Muscle layer of colon (tissue), 2 donors: ENCODE results near the gene APP.
"Not testable (repeated sequence)": the region's sequence is repeated elsewhere in the genome, so short reads cannot be mapped to it uniquely, and the experiment has no call there.

Source experiments
- H3K27ac ChIP-seq: one replicate; pipeline ENCODE4 v1.7.0; 2013; ENCODE audit warnings: low read depth, mild to moderate bottlenecking, low read length, moderate library complexity
- H3K27me3 ChIP-seq, 2 donors: one replicate each; pipeline ENCODE4 v1.7.0; 2013; ENCODE audit warnings: low read length in 2 of 2, mild to moderate bottlenecking in 2 of 2; ENCODE audit not compliant: insufficient read depth in 2 of 2, control insufficient read depth in 1 of 2
- H3K36me3 ChIP-seq: one replicate; pipeline ENCODE4 v1.7.0; 2013; ENCODE audit warnings: mild to moderate bottlenecking, low read length; ENCODE audit not compliant: insufficient read depth
- H3K4me1 ChIP-seq: one replicate; pipeline ENCODE4 v1.7.0; 2013; ENCODE audit warnings: mild to moderate bottlenecking, low read length; ENCODE audit not compliant: insufficient read depth
- H3K4me3 ChIP-seq, 2 donors: one replicate each; pipeline ENCODE4 v1.7.0; 2013; ENCODE audit warnings: low read length in 2 of 2, low read depth in 1 of 2, mild to moderate bottlenecking in 1 of 2, moderate library complexity in 1 of 2
- H3K9ac ChIP-seq: one replicate; pipeline ENCODE4 v1.7.0; 2013; ENCODE audit warnings: low read length
- H3K9me3 ChIP-seq: one replicate; pipeline ENCODE4 v1.7.0; 2013; ENCODE audit warnings: mild to moderate bottlenecking, low read length
- donor health status: abdominal sarcoma.
- donor health status: Adenocarcinoma of cecum.

The APP gene

DNA sequence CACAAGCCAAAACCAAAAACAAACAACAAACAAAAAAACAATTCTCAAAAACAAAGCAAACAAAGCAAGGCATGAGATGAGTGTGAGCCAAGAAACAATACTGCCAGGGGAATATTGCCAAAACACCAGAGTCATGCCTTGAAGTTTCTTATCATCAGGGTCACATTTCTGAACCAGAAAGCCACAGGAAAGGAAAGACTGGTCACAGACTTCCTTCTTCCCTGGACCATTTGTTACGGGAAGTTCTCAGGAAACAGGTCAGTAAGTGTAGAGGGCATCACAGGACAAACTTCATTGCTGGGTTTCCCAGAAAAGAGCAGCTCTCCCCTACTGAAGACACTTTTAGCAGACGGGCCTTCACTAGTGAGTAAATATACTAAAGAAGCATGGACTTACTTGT, 244.6 kb downstream of the APP start:
- Histone ChIP-seq H3K27ac (no peak overlapping the region), H3K9ac (no peak overlapping the region), H3K27me3 (no peaks in the 10 kb centered on the region), H3K9me3 (no peaks in the 10 kb centered on the region), H3K36me3 (no peaks in the 10 kb centered on the region), H3K4me1 (peaks cover 6% of the 10 kb centered on the region), H3K4me3 (no peak overlapping the region)

DNA sequence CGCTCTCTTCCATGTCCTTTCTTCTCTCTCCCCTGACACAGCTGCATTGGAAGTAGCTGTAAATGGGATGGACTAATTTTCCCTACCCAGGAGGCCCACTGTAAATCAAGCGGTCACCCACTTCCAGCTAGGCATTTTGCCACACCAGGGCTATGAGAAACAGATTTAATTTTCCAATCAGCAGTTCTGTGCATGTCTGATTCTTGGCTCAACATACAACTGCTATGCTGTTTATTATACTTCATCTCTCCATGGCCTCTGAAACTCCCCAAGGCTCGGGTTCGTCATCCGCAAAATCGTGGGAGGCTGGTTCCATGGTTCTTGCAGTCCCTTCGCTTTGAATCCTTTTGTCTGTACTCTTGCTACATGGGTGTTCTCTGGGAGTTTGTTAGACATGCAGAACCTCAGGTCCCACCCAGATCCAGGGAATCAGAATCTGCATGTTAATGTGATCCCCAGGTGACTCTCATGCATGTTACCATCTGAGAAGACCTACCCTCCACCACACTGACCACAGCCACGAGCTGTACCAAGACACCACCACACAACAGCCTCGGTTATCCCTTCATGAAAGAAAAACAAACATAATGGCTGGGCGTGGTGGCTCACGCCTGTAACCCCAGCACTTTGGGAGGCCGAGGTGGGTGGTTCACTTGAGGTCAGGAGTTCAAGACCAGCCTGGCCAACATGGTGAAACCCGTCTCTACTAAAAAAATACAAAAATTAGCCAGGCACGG, 245.3 kb downstream of the APP start:
- peaks cover 6% of the 10 kb centered on the region for H3K4me1 ChIP-seq
- H3K27ac ChIP-seq, result no peak overlapping the region
- H3K9me3 ChIP-seq, result no peaks in the 10 kb centered on the region
- no peaks in the 10 kb centered on the region for H3K36me3 ChIP-seq
- H3K27me3 ChIP-seq, result no peaks in the 10 kb centered on the region
- no peak overlapping the region for H3K9ac ChIP-seq
- no peak overlapping the region for H3K4me3 ChIP-seq

DNA sequence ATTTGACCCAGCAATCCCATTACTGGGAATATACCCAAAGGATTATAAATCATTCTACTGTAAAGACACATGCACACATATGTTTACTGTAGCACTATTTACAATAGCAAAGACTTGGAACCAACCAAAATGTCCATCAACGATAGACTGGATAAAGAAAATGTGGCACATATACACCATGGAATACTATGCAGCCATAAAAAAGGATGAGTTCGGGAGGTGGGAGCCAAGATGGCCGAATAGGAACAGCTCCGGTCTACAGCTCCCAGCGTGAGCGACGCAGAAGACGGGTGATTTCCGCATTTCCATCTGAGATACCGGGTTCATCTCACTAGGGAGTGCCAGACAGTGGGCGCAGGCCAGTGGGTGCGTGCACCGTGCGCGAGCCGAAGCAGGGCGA, 252.4 kb downstream of the APP start:
- H3K36me3 ChIP-seq, H3K4me1 ChIP-seq, H3K27ac ChIP-seq, H3K4me3 ChIP-seq, H3K9ac ChIP-seq, H3K27me3 ChIP-seq, H3K9me3 ChIP-seq: not testable (repeated sequence)

DNA sequence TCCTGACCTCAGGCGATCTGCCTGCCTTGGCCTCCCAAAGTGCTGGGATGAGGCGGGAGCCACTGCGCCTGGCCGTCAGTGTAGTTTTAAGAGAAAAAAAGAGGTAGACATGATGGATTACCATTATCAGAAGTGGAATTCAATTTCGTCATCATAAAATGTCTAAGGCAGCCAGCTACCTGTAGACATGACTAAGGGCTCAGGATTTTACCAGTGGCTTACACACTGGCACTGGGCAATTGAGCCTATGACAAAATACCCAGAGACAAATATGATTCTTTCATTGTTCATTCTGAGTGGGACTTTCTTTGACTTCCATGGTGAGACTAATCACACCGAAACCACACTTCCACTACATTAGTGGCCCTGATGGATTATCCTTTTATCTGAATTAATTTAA, 254.3 kb downstream of the APP start:
- Histone ChIP-seq H3K4me3 (no peak overlapping the region), H3K36me3 (no peaks in the 10 kb centered on the region), H3K9me3 (no peaks in the 10 kb centered on the region), H3K27me3 (no peaks in the 10 kb centered on the region), H3K27ac (no peak overlapping the region), H3K4me1 (no peaks in the 10 kb centered on the region), H3K9ac (no peak overlapping the region)

DNA sequence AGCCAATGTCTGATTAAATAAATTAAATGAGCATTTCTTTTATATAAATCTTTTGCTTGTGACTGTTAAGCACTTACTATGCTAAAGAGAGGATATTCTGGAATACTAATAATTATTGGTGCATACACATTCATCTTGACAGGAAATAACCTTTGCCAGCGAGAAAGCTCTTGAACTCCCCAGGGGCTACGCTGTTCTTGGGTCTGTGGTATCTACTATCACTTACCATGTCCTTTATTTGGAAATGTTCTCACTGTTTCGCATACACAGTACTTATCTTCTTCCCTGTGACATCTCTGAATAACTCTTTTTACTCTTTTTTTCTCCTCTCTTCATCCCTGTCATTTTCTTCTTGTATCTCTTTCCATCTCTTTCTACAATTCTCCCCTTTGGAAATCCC, 257.1 kb downstream of the APP start:
- Histone ChIP-seq H3K27ac (no peak overlapping the region), H3K9me3 (no peaks in the 10 kb centered on the region), H3K9ac (no peak overlapping the region), H3K36me3 (no peaks in the 10 kb centered on the region), H3K27me3 (no peaks in the 10 kb centered on the region), H3K4me3 (no peak overlapping the region), H3K4me1 (no peaks in the 10 kb centered on the region)

DNA sequence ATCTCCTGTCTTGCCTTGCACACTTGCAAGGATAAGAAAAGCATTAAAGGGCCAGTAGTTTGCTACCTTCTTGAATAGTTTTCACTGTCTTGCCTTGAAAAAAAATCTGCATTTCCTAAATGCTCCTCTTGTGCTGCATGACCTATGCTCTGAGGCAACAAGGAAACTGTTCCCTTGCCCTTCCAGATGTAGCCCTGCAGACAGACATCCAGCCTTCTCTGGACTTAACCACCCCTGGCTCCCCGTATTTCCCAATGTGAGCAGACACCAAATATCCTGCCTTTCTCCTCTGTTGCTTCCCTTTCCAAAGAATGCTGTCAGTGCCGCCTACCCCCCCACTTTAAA, 258.2 kb downstream of the APP start:
- no peak overlapping the region for H3K9ac ChIP-seq
- no peak overlapping the region for H3K27ac ChIP-seq
- no peaks in the 10 kb centered on the region for H3K9me3 ChIP-seq
- no peaks in the 10 kb centered on the region for H3K36me3 ChIP-seq
- H3K27me3 ChIP-seq, result no peaks in the 10 kb centered on the region
- no peaks in the 10 kb centered on the region for H3K4me1 ChIP-seq
- no peak overlapping the region for H3K4me3 ChIP-seq

DNA sequence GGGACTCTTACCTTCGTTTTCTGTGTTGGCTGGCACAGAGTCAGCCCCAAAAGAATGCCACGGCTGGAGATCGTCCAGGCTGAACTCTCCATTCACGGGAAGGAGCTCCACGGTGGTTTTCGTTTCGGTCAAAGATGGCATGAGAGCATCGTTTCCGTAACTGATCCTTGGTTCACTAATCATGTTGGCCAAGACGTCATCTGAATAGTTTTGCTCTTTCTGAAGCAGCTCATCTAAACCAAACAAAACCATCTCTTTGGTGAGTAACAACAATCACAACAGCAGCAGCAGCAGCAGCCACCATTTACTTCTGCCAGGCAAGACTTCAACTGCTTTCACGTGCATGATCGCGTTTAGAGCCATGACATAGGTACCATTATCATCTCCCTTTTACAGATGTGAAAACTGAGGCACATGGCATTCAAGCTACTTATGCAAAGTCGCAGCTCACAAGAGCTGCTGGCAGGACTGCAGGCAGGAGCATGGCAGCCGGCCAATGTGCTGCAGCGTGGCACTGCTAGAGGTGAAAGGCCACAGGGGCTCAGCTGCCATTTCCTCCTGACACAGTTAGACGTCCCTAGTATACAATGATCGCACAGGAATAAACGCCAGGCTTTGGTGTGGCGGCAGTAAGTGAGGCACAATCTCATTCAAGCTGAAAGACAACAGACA, 258.7 kb downstream of the APP start:
- no peak overlapping the region for H3K27ac ChIP-seq
- H3K4me3 ChIP-seq, result no peak overlapping the region
- H3K9ac ChIP-seq, result no peak overlapping the region
- no peaks in the 10 kb centered on the region for H3K36me3 ChIP-seq
- no peaks in the 10 kb centered on the region for H3K4me1 ChIP-seq
- no peaks in the 10 kb centered on the region for H3K9me3 ChIP-seq
- H3K27me3 ChIP-seq, result no peaks in the 10 kb centered on the region

DNA sequence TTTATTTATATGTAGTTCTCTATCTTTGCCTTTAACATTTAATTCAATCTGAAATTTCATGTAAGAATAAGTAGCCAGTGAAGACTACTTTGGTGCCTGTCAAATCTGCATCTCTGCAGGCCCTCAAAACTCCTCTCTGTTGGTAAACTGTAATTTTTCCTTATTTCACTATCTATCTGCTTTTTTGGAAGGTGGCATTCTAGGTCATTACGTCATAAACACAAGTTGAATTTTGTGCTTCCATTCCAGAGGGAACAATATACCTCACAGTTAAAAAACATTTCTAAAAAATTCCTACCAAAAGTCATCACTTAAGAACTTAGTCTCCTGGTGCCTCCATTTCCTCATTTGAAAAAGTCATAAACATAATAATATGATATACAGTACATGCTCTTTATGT, 259.8 kb downstream of the APP start:
- Histone ChIP-seq H3K4me1 (no peaks in the 10 kb centered on the region), H3K36me3 (no peaks in the 10 kb centered on the region), H3K27me3 (no peaks in the 10 kb centered on the region), H3K27ac (no peak overlapping the region), H3K4me3 (no peak overlapping the region), H3K9me3 (no peaks in the 10 kb centered on the region), H3K9ac (no peak overlapping the region)

DNA sequence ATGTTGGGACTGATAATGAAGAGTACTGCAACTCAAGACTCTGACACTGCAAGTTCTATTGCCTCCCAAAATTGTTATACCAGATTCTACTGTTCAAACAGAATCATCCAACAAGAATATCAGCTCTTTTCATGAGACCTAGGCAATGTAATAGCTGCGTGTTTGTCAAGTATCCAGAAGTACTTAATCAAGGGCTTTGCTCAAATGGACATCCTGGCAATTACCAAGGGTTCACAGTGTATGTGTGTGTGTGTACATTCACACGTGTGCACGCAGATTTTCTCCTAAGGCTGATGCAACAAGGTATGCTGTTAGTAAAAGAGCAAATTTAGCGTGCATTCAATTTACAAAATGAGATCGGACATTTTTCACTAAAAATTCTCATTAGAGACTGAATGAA, 261.2 kb downstream of the APP start:
- H3K4me1 ChIP-seq, result no peaks in the 10 kb centered on the region
- H3K9me3 ChIP-seq, result no peaks in the 10 kb centered on the region
- H3K9ac ChIP-seq, result no peak overlapping the region
- no peak overlapping the region for H3K27ac ChIP-seq
- H3K36me3 ChIP-seq, result no peaks in the 10 kb centered on the region
- no peak overlapping the region for H3K4me3 ChIP-seq
- no peaks in the 10 kb centered on the region for H3K27me3 ChIP-seq

DNA sequence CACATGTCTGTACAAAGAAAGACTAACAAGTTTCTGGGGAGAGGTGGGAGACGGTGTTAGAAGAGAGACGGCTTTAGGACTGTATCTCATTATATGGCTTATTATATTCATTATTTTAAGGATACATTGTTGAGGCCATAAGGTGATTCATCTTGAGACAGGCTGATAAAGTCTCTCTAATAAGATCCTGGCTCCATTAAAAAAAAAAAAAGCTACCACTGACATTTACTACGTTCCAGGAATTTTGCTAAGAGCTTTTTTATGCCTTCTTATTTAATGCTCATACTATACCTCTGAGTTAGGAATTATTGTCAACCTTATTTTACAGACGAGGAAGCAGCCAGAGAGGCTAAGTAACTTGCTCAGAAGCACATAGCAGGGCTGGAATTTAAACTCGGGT, 262.1 kb downstream of the APP start:
- Histone ChIP-seq H3K4me1 (no peaks in the 10 kb centered on the region), H3K36me3 (peaks cover 4% of the 10 kb centered on the region), H3K27me3 (no peaks in the 10 kb centered on the region), H3K27ac (no peak overlapping the region), H3K4me3 (no peak overlapping the region), H3K9me3 (no peaks in the 10 kb centered on the region), H3K9ac (no peak overlapping the region)

DNA sequence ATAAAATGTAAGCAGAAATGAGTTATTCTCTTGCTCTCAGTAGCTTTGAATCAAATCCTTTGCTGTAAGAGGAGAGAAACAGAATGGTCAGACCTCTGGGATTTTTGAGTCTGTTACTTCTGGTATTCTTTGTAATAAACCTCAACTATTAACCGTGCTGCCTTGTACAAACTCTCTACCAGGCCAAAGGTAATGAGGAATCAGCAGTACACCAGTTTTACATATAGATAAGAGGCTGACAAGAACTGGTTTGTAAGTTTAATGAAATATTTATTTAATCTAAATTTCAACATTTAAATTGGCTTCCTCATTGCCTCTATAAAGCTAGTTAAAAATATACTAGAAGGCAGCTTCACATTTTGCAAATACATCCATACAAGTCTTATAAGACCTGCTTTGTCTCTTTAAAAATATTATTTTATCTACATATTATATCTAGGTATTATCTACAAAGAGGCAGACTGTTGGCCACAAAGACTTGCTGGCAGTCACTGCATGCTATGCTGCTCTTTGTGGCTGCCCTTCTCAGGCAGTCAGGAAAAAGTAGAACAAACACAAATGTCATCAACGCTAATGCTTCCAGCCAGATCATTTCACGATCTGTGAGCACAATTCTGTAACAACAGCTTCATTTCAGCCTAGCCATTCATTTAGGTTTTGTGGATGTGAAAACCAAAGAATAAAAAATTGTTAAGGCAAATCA, 262.8 kb downstream of the APP start:
- Histone ChIP-seq H3K36me3 (peaks cover 5% of the 10 kb centered on the region), H3K4me1 (no peaks in the 10 kb centered on the region), H3K9ac (no peak overlapping the region), H3K27me3 (no peaks in the 10 kb centered on the region), H3K4me3 (no peak overlapping the region), H3K9me3 (no peaks in the 10 kb centered on the region), H3K27ac (peak overlapping the region; percentile 42)

DNA sequence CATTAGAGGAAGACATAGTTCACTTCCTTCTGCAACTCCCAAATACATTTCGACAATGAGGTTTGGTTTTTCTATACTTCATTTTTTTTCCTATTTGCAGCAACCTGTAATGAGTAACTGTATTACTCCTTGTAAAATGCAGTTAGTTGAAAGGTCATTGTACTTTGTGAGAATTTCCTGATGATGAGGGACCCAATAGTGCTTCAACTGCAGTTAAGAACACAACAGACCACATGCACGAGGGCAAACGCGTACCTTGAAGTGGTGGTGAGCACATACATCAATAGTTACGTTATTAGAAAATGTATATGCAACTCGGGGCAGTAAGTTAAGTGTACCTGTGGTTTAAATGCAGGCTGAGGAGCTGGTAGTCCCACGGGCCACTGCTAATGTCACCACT, 264.0 kb downstream of the APP start:
- no peaks in the 10 kb centered on the region for H3K4me1 ChIP-seq
- peaks cover 5% of the 10 kb centered on the region for H3K36me3 ChIP-seq
- H3K9ac ChIP-seq, result no peak overlapping the region
- H3K27ac ChIP-seq, result no peak overlapping the region
- H3K4me3 ChIP-seq, result no peak overlapping the region
- H3K9me3 ChIP-seq, result no peaks in the 10 kb centered on the region
- H3K27me3 ChIP-seq, result no peaks in the 10 kb centered on the region
